ENCODE results near the gene MKKS.
"Not testable (repeated sequence)": the region's sequence is repeated elsewhere in the genome, so short reads cannot be mapped to it uniquely, and the experiment has no call there.

Gene MKKS

GRCh38 chr20:10404959-10405530 lies 29.0 kb downstream of the MKKS start:
- H3K4me1 Mint-ChIP-seq: no peaks in the 10 kb centered on the region
- H3K9me3 Mint-ChIP-seq: no peaks in the 10 kb centered on the region
- no peak overlapping the region for H3K27ac Mint-ChIP-seq
- ATAC-seq (no peak), DNase-seq (ENCODE audit: low spot score in 2 of 2) (no peak)
- H3K36me3 Mint-ChIP-seq: peaks cover 6% of the 10 kb centered on the region
- no peak overlapping the region for H3K4me3 Mint-ChIP-seq

- DNase-seq (ENCODE audit: low spot score in 2 of 2) (no peak), ATAC-seq (no peak)
- peaks cover 6% of the 10 kb centered on the region for H3K36me3 Mint-ChIP-seq
- H3K9me3 Mint-ChIP-seq: no peaks in the 10 kb centered on the region
- H3K4me3 Mint-ChIP-seq: no peak overlapping the region
- no peaks in the 10 kb centered on the region for H3K4me1 Mint-ChIP-seq
- H3K27ac Mint-ChIP-seq: no peak overlapping the region
These were observed 29.9 kb downstream of the MKKS start for GRCh38 chr20:10404023-10404628.

GRCh38 chr20:10402938-10403608 lies 30.9 kb downstream of the MKKS start:
- H3K4me3 Mint-ChIP-seq: no peak overlapping the region
- H3K9me3 Mint-ChIP-seq: no peaks in the 10 kb centered on the region
- DNase-seq (ENCODE audit: low spot score in 2 of 2) (no peak), ATAC-seq (no peak)
- peaks cover 6% of the 10 kb centered on the region for H3K36me3 Mint-ChIP-seq
- no peaks in the 10 kb centered on the region for H3K4me1 Mint-ChIP-seq
- no peak overlapping the region for H3K27ac Mint-ChIP-seq

GRCh38 chr20:10398834-10399369 lies 35.1 kb downstream of the MKKS start:
- no peaks in the 10 kb centered on the region for H3K36me3 Mint-ChIP-seq
- ATAC-seq (no peak), DNase-seq (ENCODE audit: low spot score in 2 of 2) (no peak)
- no peak overlapping the region for H3K4me3 Mint-ChIP-seq
- no peaks in the 10 kb centered on the region for H3K4me1 Mint-ChIP-seq
- H3K9me3 Mint-ChIP-seq: no peaks in the 10 kb centered on the region
- no peak overlapping the region for H3K27ac Mint-ChIP-seq

- H3K36me3 Mint-ChIP-seq; H3K4me3 Mint-ChIP-seq; DNase-seq (ENCODE audit: low spot score in 2 of 2); H3K4me1 Mint-ChIP-seq; ATAC-seq; H3K27ac Mint-ChIP-seq; H3K9me3 Mint-ChIP-seq: not testable (repeated sequence)
These were observed 39.3 kb downstream of the MKKS start for GRCh38 chr20:10394752-10395151.

- DNase-seq (ENCODE audit: low spot score in 2 of 2) (no peak), ATAC-seq (peak; percentile 13)
- Mint-ChIP-seq H3K9me3 (no peaks in the 10 kb centered on the region), H3K4me3 (no peak overlapping the region), H3K27ac (no peak overlapping the region), H3K4me1 (no peaks in the 10 kb centered on the region), H3K36me3 (no peaks in the 10 kb centered on the region)
These were observed 43.3 kb downstream of the MKKS start for GRCh38 chr20:10390709-10391108.

GRCh38 chr20:10388597-10388996 lies 45.4 kb downstream of the MKKS start:
- Mint-ChIP-seq H3K27ac (no peak overlapping the region), H3K9me3 (no peaks in the 10 kb centered on the region), H3K36me3 (no peaks in the 10 kb centered on the region), H3K4me1 (no peaks in the 10 kb centered on the region), H3K4me3 (no peak overlapping the region)
- ATAC-seq: no peak
- DNase-seq (ENCODE audit: low spot score in 2 of 2): no peak

GRCh38 chr20:10387686-10388085 lies 46.3 kb downstream of the MKKS start:
- Mint-ChIP-seq H3K9me3 (no peaks in the 10 kb centered on the region), H3K4me1 (no peaks in the 10 kb centered on the region), H3K27ac (no peak overlapping the region), H3K36me3 (no peaks in the 10 kb centered on the region), H3K4me3 (no peak overlapping the region)
- DNase-seq (ENCODE audit: low spot score in 2 of 2) (no peak), ATAC-seq (no peak)

GRCh38 chr20:10385850-10386544 lies 48.0 kb downstream of the MKKS start:
- Mint-ChIP-seq H3K4me3 (no peak overlapping the region), H3K4me1 (no peaks in the 10 kb centered on the region), H3K9me3 (no peaks in the 10 kb centered on the region), H3K27ac (no peak overlapping the region), H3K36me3 (no peaks in the 10 kb centered on the region)
- ATAC-seq (no peak), DNase-seq (ENCODE audit: low spot score in 2 of 2) (no peak)

- DNase-seq (ENCODE audit: low spot score in 2 of 2): no peak
- no peak for ATAC-seq
- no peak overlapping the region for H3K27ac Mint-ChIP-seq
- H3K36me3 Mint-ChIP-seq: no peaks in the 10 kb centered on the region
- H3K4me1 Mint-ChIP-seq: no peaks in the 10 kb centered on the region
- no peak overlapping the region for H3K4me3 Mint-ChIP-seq
- H3K9me3 Mint-ChIP-seq: no peaks in the 10 kb centered on the region
These were observed 52.5 kb downstream of the MKKS start for GRCh38 chr20:10381477-10381876.

- DNase-seq (ENCODE audit: low spot score in 2 of 2) (no peak), ATAC-seq (no peak)
- Mint-ChIP-seq H3K27ac (no peak overlapping the region), H3K4me3 (no peak overlapping the region), H3K9me3 (no peaks in the 10 kb centered on the region), H3K36me3 (no peaks in the 10 kb centered on the region), H3K4me1 (no peaks in the 10 kb centered on the region)
These were observed 54.3 kb downstream of the MKKS start for GRCh38 chr20:10379761-10380160.

- no peak overlapping the region for H3K4me3 Mint-ChIP-seq
- ATAC-seq (no peak), DNase-seq (ENCODE audit: low spot score in 2 of 2) (no peak)
- H3K27ac Mint-ChIP-seq: no peak overlapping the region
- no peaks in the 10 kb centered on the region for H3K9me3 Mint-ChIP-seq
- no peaks in the 10 kb centered on the region for H3K36me3 Mint-ChIP-seq
- no peaks in the 10 kb centered on the region for H3K4me1 Mint-ChIP-seq
These were observed 57.5 kb downstream of the MKKS start for GRCh38 chr20:10376270-10377075.

- no peaks in the 10 kb centered on the region for H3K36me3 Mint-ChIP-seq
- ATAC-seq (no peak), DNase-seq (ENCODE audit: low spot score in 2 of 2) (no peak)
- no peak overlapping the region for H3K4me3 Mint-ChIP-seq
- H3K4me1 Mint-ChIP-seq: no peaks in the 10 kb centered on the region
- H3K27ac Mint-ChIP-seq: no peak overlapping the region
- H3K9me3 Mint-ChIP-seq: no peaks in the 10 kb centered on the region
These were observed 58.8 kb downstream of the MKKS start for GRCh38 chr20:10375191-10375590.

GRCh38 chr20:10374036-10374435 lies 60.0 kb downstream of the MKKS start:
- DNase-seq (ENCODE audit: low spot score in 2 of 2): no peak
- H3K27ac Mint-ChIP-seq: no peak overlapping the region
- no peaks in the 10 kb centered on the region for H3K9me3 Mint-ChIP-seq
- no peaks in the 10 kb centered on the region for H3K4me1 Mint-ChIP-seq
- H3K4me3 Mint-ChIP-seq: no peak overlapping the region
- no peak for ATAC-seq
- no peaks in the 10 kb centered on the region for H3K36me3 Mint-ChIP-seq

- H3K4me3 Mint-ChIP-seq: no peak overlapping the region
These were observed 62.6 kb downstream of the MKKS start for GRCh38 chr20:10371467-10371866.

More at GRCh38 chr20:10371467-10371866, 62.6 kb downstream of the MKKS start:
- Mint-ChIP-seq H3K27ac (no peak overlapping the region), H3K9me3 (no peaks in the 10 kb centered on the region), H3K4me1 (no peaks in the 10 kb centered on the region), H3K36me3 (no peaks in the 10 kb centered on the region)
- DNase-seq (ENCODE audit: low spot score in 2 of 2) (no peak), ATAC-seq (no peak)

All from stimulated activated effector memory CD8-positive, alpha-beta T cell treated with anti-CD3 and anti-CD28 coated beads, Interleukin-12 subunit alpha, Interleukin-12 subunit beta, amount 100 ng/mL, for 72 hours (primary cell).